HPDE6-E6E7 (cell line): ENCODE measurements around the gene ATP5PB.

Experiments used
- DNase-seq: peaks from one replicate; pipeline ENCODE4 v3.0.0; 2011; ENCODE audit warnings: missing footprints; ENCODE audit errors: extremely low spot score

Gene ATP5PB, protein sequence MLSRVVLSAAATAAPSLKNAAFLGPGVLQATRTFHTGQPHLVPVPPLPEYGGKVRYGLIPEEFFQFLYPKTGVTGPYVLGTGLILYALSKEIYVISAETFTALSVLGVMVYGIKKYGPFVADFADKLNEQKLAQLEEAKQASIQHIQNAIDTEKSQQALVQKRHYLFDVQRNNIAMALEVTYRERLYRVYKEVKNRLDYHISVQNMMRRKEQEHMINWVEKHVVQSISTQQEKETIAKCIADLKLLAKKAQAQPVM

DNA sequence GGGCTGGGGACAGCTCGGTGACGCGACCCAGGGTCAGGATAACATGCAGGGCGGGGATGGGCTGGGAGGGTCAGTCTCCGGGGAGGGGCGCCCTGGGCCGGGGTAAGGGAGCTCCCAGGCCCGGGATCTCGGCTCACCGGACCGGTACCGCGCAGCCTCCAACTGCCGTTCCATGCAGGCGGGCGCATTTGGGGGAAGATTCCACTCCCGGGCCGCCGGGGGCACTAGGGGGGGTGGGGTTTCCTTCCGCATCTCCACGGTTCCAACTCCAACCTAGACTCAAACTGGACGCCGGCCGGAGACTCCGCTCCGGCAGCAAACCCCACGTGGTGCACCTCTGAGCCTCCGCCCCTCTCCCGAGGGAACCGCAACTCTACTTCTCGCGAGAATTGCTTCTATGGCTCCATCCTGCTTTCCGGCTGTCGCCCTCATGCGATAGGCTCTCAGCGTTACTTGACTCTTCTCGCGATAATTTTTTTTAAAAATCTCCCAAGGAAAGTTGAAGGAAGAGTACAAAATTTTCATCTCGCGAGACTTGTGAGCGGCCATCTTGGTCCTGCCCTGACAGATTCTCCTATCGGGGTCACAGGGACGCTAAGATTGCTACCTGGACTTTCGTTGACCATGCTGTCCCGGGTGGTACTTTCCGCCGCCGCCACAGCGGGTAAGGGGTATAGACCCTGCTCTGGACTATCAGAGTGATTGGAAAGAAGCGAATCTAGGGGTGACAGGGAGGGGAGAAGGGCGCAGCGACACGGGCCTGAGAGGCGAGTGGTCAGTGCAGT, at the start of gene ATP5PB, which contains the start of gene WDR77:
TSS of gene ATP5PB (plus strand) at position 547 of the 785 bp plus-strand sequence. CDS start at position 625, 78 bp downstream.
TSS of gene WDR77 (minus strand) at position 339 of the 785 bp plus-strand sequence. CDS start at position 252, 87 bp downstream.
- DNase-seq: peak; percentile 97

- DNase-seq: peak; percentile 28
These were observed 49.3 kb upstream of the ATP5PB start for GRCh38 chr1:111399792-111400610.

DNA sequence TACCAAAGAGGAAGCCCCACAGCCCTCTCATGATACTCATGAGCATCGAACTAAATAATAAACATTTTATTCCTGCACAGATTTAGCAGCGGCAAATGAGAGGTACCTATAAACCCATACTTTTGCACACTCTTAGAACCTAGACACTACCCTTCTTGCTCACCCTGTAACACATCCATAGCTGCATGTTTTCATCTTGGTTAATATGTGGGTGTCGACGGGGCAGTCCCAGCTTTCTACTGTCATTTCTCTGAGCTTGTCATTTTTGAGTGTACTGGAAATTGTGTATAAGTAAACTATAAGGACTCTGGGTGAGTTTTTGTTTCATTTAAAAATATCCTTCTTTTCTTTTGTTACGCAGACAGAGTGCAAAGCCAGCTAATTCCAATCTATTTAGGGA, 47.2 kb upstream of the ATP5PB start:
- DNase-seq: no peak

- no peak for DNase-seq
These were observed 44.7 kb upstream of the ATP5PB start for GRCh38 chr1:111404588-111404987.

DNA sequence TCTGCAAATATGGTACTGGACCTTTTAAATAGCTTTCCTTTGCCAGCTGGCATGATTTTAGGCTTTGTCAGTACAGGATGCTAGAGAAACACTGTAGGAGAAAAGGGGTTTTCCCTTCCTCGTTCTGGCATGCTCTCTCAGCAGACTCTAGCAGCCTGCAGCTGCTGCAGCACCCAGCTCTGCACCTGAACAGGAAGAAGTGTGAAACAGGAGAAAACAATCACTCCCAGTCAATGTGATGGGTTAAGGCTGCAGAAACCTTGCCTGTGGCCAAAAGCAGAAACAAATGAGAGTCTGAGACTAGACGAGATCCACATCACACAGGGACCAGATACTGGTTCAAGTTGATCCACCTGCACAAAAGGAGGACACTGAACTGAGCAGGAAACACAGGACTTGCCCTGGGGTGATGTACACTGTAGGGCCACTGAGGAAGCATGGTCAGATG, 42.9 kb upstream of the ATP5PB start:
- DNase-seq: no peak

DNA sequence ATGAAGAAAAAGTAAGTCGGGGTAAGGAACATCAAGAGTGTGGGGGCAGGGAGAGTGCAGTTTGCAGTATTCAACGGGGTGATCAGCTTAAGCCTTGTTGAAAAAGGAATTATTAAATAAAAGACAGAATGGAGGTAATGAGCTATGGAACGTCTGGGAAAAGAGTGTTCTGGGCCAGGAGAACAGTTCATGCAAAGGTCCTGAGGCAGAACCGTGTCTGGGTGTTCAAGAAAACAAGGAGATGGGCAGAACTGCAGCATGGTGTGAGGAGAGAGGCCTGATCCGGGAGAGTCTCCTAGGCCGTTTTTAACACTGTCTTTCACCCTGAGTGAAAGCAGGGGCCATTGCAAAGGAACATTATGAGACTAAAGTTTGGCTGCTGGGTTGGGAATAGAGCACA, 42.0 kb upstream of the ATP5PB start:
- DNase-seq: no peak

DNA sequence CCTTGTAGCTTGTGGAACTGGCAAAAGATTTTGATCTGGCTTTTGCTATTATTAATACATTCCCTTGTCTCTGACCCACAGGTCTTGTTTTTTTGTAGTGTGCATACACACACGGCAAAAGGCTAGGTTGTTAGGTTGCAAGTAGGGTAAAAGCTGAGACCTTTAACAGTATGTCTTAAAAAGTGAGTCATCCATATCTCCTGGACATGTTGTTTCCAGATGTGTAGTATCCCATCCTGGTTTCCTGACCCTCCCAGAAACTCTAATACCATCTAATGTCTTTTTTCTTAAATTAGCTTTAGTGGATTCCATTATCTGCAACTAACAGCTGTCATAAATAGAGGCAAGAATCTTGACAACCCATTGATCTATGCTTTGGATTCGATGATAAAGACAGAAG, 36.4 kb upstream of the ATP5PB start:
- DNase-seq: no peak

DNA sequence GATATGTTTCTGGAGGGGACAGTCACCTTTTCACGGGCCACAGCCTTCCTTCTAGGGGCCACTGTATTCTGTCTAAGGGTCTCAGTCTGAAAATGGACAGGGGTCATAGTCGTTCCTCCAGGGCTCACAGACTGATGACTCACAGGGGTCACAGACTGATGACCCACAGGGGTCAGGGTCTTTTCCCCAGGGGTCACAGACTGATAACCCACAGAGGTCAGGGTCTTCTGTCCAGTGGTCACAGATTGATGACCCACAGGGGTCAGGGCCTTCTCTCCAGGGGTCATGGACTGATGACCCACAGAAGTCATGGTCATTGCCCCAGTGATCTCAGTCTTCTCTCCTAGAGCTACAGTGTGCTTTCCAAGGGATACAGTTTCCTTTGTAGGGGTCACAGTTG, 34.5 kb upstream of the ATP5PB start:
- no peak for DNase-seq

- no peak for DNase-seq
These were observed 33.8 kb upstream of the ATP5PB start for GRCh38 chr1:111415461-111415860.

DNA sequence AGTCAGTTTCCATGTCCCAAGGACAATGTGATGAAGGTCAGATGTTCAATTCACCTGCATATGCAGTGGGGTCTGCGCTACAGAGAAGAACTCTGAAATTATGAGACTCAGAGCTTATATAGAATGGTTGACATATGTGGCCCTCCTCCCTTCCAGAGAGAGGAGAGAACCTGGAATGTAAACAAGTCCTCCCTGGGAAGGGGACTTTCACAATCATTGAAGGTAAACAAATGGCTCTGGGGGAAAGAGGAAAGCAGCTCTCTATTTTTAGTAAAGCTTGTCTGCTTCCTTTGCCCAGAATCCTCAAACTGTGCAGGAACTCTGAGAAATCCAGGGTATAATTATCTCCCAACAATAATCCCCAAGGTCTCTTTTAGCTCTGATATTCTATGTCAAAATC, 31.5 kb upstream of the ATP5PB start:
- no peak for DNase-seq

- no peak for DNase-seq
These were observed 30.2 kb upstream of the ATP5PB start for GRCh38 chr1:111419037-111419436.

DNA sequence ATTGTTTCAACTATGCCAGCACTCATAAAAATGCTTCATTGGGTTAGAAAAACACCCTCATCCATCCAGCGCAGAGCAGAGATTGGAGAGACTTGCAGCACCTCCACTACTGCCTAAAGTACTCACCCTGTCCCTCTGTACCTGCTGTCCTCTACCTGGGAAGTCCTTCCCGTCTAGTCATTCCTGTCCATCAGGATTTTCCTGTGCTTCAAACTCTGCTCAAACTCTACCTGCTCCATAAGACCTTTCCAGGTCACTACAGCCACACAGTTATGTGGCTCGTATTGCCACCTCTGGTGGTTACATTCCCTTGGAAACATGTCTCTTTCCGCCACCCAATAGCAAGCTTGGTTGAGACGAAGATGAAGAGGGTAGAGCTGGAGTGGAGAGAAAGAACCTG, 28.9 kb upstream of the ATP5PB start:
- no peak for DNase-seq

DNA sequence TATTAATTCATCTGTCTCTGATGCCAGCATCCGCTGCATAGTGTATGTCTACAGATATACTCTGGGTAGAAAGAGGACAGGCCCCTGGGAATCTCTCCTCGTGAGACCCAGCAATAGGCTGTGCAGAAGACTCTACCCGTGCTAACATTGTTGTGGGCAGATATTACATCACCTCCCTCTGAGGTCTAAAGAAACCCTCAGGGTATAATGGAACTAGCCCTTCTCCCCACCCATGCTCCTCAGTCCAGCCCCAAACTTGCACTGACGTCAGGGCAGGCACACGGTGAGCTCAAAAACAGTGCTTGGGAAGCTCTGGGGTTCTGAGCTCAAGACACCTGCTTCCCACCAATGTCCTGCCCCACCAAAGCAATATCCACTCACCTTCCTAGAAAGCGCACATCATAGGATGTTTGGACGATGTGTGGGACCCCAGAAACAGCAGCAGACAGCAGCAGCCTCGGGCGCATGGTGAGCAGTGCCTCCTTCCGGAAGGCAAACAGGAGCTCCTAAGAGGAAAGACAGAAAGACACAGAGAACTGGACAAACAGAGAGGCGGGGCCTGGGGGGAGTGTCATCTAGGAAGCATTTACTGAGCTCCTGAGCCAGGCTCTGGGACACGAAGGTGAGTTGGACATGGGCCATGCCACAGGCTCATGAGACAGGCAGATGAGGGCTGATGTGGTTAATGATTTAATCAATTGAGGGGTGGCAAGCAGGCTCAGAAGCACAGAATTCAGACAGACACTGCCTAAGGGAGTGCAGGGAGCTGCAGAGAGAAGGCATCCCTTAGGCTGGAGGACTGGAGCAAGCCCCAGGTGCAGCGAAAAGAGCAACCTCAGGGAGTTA, 26.5 kb upstream of the ATP5PB start:
- peak; percentile 31 for DNase-seq

GRCh38 chr1:111424281-111424680, 25.0 kb upstream of the ATP5PB start:
- DNase-seq: no peak

- no peak for DNase-seq
These were observed 12.5 kb upstream of the ATP5PB start for GRCh38 chr1:111436726-111437125.

- no peak for DNase-seq
These were observed 9.6 kb upstream of the ATP5PB start for GRCh38 chr1:111439461-111440351.

DNA sequence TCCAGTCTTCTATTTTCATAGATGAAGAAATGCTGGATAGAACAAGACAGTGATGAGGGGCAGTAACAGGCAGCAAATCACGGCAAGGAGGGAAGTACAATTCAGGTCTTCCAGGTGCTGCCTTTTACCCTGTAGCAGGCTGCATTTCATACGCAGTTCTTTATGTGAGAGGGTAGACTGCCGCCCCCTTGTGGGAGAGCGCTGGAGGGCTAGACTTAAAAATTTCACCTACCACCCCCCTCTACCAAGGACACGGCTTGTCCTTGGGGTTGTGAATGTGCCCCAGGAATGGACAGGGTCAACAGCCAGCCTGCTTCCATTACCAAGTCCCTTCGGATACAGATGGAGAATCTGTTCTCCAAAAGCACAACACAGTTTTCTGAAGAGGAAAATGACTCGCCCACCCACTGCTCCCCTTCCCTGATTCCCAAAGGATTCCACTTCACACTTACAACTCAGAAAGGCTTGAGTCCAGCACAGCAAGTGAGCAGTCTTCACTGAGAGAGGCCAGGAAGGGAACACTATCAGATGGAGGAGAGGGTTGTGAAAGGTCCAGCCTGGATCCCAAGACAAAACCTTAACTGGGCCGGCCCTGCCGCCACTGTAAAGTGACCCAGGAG, 7.6 kb upstream of the ATP5PB start:
- DNase-seq: no peak

DNA sequence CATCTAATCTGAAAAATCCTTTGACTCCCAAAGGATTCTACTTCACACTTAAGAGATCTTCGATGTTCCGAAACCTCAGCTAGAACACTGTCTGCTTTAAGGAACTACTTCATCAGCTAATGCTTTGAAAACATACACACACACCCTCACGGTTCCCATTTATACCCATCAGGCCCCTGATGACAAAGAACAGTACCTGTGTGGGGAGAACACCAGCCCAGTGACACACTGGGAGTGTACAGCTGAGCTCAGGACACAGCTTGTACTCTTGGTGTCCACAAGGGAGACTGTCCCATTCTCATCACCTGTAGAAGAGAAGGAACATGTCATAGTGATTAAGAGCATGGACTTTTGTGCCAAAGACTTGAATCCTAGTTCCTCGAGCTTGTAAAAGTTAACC, 6.8 kb upstream of the ATP5PB start:
- DNase-seq: no peak

DNA sequence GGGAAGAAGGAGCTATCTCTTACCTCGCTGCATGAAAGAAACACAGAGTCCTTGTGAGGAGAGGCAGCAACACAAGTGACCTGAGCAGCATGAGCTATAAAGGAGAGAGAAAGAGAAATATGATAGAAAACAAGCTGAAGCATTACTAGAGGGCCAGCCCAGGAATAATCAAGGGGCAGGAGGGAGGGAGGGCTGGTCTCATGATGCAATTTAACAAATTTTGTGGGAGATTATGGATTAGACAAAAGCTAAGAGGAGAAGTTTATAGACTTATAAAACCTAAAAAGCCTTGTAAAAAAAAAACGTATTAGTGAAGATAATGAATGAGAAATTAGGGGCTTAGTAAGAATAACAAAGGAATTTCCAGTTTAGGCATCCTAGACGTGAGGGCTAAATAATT, 5.2 kb upstream of the ATP5PB start:
- DNase-seq: no peak

DNA sequence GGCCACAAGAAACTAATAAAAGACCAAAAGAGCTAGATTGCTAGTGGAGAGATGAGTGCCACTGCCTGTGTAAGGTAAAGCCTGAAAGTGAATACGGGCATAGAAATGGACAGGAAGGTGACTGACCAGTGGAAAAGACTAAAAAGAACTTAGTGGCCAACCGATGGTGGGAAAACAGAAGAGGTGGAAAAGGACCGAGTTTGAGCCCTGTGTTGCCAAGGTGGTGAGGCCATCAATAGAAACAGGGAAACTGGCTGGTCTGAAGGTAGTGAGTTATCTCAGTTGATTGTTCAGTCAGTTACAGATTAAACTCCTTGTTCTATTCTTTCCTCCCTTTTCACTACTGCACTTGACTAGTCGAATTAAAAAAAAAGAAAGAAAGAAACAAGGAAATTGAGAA, 2.7 kb upstream of the ATP5PB start:
- DNase-seq: no peak
